Measurements from ENCODE around the gene TMEM236.

Gene TMEM236

DNA sequence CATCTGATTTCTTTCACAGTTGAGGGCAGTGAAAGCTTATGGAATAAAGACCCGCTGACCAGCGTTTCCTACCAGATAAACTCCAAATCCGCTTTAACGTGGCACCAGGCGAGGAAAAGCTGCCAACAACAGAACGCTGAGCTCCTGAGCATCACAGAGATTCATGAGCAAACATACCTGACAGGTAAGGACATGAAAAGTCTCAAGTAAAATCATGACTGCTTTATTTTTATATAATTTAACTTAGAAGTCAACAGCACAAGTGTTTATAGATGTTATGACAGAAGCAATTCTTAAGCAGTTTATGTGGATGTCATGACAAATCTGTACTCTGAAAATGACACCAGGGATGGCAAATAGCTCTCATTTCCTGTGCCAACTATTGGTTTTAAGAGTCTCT lies 81.7 kb downstream of the TMEM236 start:
- Histone ChIP-seq H3K4me3 (ENCODE audit: low read length) (no peak overlapping the region), H4K20me1 (ENCODE audit: control insufficient read depth, insufficient read depth, low read depth, low read length) (no peaks in the 10 kb centered on the region), H3K9me2 (replicated peaks; ENCODE audit: control insufficient read depth, low read length) (no peaks in the 10 kb centered on the region), H3F3A (ENCODE audit: control insufficient read depth, insufficient read depth) (no peaks in the 10 kb centered on the region), H3K4me2 (ENCODE audit: low read length) (no peak overlapping the region), H3K27ac (ENCODE audit: low read depth, low read length) (no peak overlapping the region), H3K36me3 (ENCODE audit: control insufficient read depth, low read length) (no peaks in the 10 kb centered on the region), H3K27me3 (ENCODE audit: control insufficient read depth, low read length) (peaks cover 15% of the 10 kb centered on the region), H3K4me1 (ENCODE audit: control insufficient read depth, low read length) (peaks cover 3% of the 10 kb centered on the region; the same call in 1 of the 2 replicates), H3K9me3 (ENCODE audit: control insufficient read depth, insufficient read depth, low read length) (no peaks in the 10 kb centered on the region), H3K79me2 (ENCODE audit: control insufficient read depth, low read length) (no peaks in the 10 kb centered on the region)
- TF ChIP-seq, protein P1, sequence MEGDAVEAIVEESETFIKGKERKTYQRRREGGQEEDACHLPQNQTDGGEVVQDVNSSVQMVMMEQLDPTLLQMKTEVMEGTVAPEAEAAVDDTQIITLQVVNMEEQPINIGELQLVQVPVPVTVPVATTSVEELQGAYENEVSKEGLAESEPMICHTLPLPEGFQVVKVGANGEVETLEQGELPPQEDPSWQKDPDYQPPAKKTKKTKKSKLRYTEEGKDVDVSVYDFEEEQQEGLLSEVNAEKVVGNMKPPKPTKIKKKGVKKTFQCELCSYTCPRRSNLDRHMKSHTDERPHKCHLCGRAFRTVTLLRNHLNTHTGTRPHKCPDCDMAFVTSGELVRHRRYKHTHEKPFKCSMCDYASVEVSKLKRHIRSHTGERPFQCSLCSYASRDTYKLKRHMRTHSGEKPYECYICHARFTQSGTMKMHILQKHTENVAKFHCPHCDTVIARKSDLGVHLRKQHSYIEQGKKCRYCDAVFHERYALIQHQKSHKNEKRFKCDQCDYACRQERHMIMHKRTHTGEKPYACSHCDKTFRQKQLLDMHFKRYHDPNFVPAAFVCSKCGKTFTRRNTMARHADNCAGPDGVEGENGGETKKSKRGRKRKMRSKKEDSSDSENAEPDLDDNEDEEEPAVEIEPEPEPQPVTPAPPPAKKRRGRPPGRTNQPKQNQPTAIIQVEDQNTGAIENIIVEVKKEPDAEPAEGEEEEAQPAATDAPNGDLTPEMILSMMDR (IDR thresholded peaks at IDR 0.05; ENCODE audit: low read depth, low read length, poor library complexity, severe bottlenecking): no peak
- TF ChIP-seq EZH2phosphoT487 (IDR thresholded peaks at IDR 0.05; ENCODE audit: borderline replicate concordance, low read length): no peak

DNA sequence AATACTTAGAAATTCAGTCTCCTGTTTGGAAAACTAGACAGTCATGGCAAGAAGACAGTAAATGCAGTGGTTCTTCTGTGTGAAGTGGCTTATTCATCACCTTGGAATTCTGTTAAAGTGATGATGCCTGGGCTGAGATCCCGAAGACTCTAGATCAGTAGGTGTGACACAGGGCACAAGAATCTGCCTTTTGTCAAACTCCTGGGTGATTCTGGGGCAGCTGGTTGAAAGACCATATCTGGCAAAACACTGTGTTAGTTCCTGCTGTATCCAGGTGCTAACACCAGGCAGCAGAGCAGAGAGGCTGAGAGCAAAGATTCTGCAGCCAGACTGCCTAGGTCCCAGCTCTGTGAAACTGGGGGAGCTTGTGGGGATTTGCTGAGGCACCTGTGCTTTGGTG lies 83.7 kb downstream of the TMEM236 start:
- no peaks in the 10 kb centered on the region for H3K9me2 ChIP-seq (replicated peaks; ENCODE audit: control insufficient read depth, low read length)
- H4K20me1 ChIP-seq (ENCODE audit: control insufficient read depth, insufficient read depth, low read depth, low read length): no peaks in the 10 kb centered on the region
- no peaks in the 10 kb centered on the region for H3K36me3 ChIP-seq (ENCODE audit: control insufficient read depth, low read length)
- peaks cover 13% of the 10 kb centered on the region for H3K27me3 ChIP-seq (ENCODE audit: control insufficient read depth, low read length)
- H3K9me3 ChIP-seq (ENCODE audit: control insufficient read depth, insufficient read depth, low read length): no peaks in the 10 kb centered on the region
- TF ChIP-seq EZH2phosphoT487 (IDR thresholded peaks at IDR 0.05; ENCODE audit: borderline replicate concordance, low read length): no peak
- TF ChIP-seq, protein P1 (IDR thresholded peaks at IDR 0.05; ENCODE audit: low read depth, low read length, poor library complexity, severe bottlenecking): no peak
- peaks cover 3% of the 10 kb centered on the region; the same call in 1 of the 2 replicates for H3K4me1 ChIP-seq (ENCODE audit: control insufficient read depth, low read length)
- H3F3A ChIP-seq (ENCODE audit: control insufficient read depth, insufficient read depth): no peaks in the 10 kb centered on the region
- H3K27ac ChIP-seq (ENCODE audit: low read depth, low read length): no peak overlapping the region
- H3K79me2 ChIP-seq (ENCODE audit: control insufficient read depth, low read length): no peaks in the 10 kb centered on the region
- no peak overlapping the region for H3K4me2 ChIP-seq (ENCODE audit: low read length)
- H3K4me3 ChIP-seq (ENCODE audit: low read length): no peak overlapping the region

DNA sequence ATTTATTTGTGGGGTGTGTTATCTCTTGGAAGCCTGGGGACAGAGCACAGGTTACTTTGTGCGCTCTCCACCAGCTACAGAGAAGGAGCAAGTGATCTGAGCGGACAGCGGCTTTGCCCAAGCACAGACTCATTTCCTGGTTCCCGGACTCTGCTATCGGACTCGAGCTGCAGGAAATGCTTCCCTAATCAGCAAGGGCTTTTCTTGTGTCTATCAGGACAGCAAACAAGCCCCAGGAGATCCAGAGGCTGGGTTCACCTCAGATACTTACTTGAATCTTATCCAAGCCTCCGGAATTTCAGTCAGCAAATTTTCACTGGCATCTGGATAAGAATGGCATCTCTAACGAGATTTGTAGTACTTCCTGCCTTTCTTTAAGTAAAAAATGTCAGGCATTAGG lies 84.9 kb downstream of the TMEM236 start:
- H3K9me2 ChIP-seq (replicated peaks; ENCODE audit: control insufficient read depth, low read length): no peaks in the 10 kb centered on the region
- no peak overlapping the region for H3K4me3 ChIP-seq (ENCODE audit: low read length)
- H3K4me2 ChIP-seq (ENCODE audit: low read length): no peak overlapping the region
- H3K27me3 ChIP-seq (ENCODE audit: control insufficient read depth, low read length): peaks cover 13% of the 10 kb centered on the region
- no peaks in the 10 kb centered on the region for H3K36me3 ChIP-seq (ENCODE audit: control insufficient read depth, low read length)
- TF ChIP-seq, protein P1 (IDR thresholded peaks at IDR 0.05; ENCODE audit: low read depth, low read length, poor library complexity, severe bottlenecking): no peak
- TF ChIP-seq EZH2phosphoT487 (IDR thresholded peaks at IDR 0.05; ENCODE audit: borderline replicate concordance, low read length): no peak
- H3F3A ChIP-seq (ENCODE audit: control insufficient read depth, insufficient read depth): no peaks in the 10 kb centered on the region
- peaks cover 3% of the 10 kb centered on the region; the same call in 1 of the 2 replicates for H3K4me1 ChIP-seq (ENCODE audit: control insufficient read depth, low read length)
- no peaks in the 10 kb centered on the region for H3K9me3 ChIP-seq (ENCODE audit: control insufficient read depth, insufficient read depth, low read length)
- H3K79me2 ChIP-seq (ENCODE audit: control insufficient read depth, low read length): no peaks in the 10 kb centered on the region
- no peak overlapping the region for H3K27ac ChIP-seq (ENCODE audit: low read depth, low read length)
- H4K20me1 ChIP-seq (ENCODE audit: control insufficient read depth, insufficient read depth, low read depth, low read length): no peaks in the 10 kb centered on the region
